ENCODE data around the gene ZNF658.
"Not testable (repeated sequence)": the region's sequence is repeated elsewhere in the genome, so short reads cannot be mapped to it uniquely, and the experiment has no call there.

ZNF658 gene

DNA sequence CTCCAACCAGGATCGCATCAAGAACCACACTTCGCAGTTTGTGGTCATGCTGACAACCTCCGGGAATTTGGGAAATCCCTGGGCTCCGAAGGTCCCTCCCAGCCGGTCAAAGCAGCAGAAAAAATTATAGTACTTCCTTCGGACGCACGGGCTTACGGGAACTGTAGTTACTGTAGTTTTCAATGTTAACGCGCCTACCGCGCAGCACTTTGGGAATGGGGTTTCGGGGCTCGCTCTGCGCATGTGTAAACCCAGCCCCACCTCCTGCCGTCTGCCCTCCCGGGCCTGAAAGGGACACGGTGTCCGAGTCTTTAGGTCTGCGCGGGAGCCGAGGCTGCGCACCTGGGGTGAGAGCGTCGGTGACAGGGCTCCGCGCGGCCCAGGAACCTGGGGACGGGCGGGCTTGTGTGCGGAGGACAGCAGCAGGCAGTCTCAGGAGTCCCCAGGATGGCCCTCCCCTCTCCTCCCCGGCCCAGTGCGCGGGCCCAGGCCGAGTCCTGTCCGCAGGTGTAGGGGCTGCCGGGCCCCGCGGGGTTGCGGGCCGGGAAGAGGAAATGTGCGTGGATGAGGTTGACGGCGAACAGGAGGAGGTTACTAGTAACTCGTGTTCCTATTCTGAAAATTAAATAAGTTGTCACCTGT lies at the start of gene ZNF658:
Gene ZNF658 (plus strand): TSS at position 236 of the 642 bp plus-strand sequence. CDS start 2,837 bp downstream, outside the sequence.
- not testable (repeated sequence) for H3K36me3 ChIP-seq (ENCODE audit: control insufficient read depth in 2 of 2, insufficient read depth in 2 of 2, low read length in 2 of 2); H3K9me3 ChIP-seq (ENCODE audit: control insufficient read depth in 2 of 2, low read length in 2 of 2); H3K27me3 ChIP-seq (ENCODE audit: control insufficient read depth in 1 of 2, insufficient read depth in 2 of 2, low read length in 2 of 2); H3K4me1 ChIP-seq (ENCODE audit: control insufficient read depth, insufficient read depth, low read length); H3K27ac ChIP-seq (ENCODE audit: low read length)
- Histone ChIP-seq H3K4me3 (ENCODE audit: low read length in 2 of 2) (peak within 1 kb of the TSS; percentile 63 to 67), H3K9ac (ENCODE audit: low read length in 2 of 2) (peak within 1 kb of the TSS; percentile 42 to 71)

GRCh38 chr9:66861732-66862131 lies 38.8 kb upstream of the ZNF658 start:
- not testable (repeated sequence) for H3K27me3 ChIP-seq (ENCODE audit: control insufficient read depth in 1 of 2, insufficient read depth in 2 of 2, low read length in 2 of 2); H3K27ac ChIP-seq (ENCODE audit: low read length); H3K4me1 ChIP-seq (ENCODE audit: control insufficient read depth, insufficient read depth, low read length); H3K4me3 ChIP-seq (ENCODE audit: low read length in 2 of 2); H3K36me3 ChIP-seq (ENCODE audit: control insufficient read depth in 2 of 2, insufficient read depth in 2 of 2, low read length in 2 of 2); H3K9ac ChIP-seq (ENCODE audit: low read length in 2 of 2); H3K9me3 ChIP-seq (ENCODE audit: control insufficient read depth in 2 of 2, low read length in 2 of 2)

DNA sequence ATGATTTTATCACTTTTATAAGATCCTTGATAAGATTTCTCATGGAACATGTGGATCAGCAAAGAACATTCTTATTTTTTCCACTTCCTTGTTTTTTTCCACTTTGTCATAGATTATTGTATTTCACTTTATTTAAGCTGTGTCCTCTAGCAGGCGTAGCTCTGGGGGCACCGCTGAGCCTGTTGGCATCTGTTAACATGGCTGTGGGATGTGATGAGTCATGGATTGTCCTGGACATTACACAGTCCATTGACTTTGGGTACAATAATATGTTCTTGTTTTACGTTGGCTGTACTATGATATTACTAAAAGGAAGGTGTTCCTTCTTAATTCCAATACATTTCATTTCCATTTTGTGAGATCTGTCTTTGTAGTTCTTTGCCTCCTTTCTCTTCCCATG lies 31.9 kb upstream of the ZNF658 start:
- not testable (repeated sequence) for H3K9ac ChIP-seq (ENCODE audit: low read length in 2 of 2); H3K9me3 ChIP-seq (ENCODE audit: control insufficient read depth in 2 of 2, low read length in 2 of 2); H3K27me3 ChIP-seq (ENCODE audit: control insufficient read depth in 1 of 2, insufficient read depth in 2 of 2, low read length in 2 of 2); H3K4me1 ChIP-seq (ENCODE audit: control insufficient read depth, insufficient read depth, low read length); H3K36me3 ChIP-seq (ENCODE audit: control insufficient read depth in 2 of 2, insufficient read depth in 2 of 2, low read length in 2 of 2); H3K4me3 ChIP-seq (ENCODE audit: low read length in 2 of 2); H3K27ac ChIP-seq (ENCODE audit: low read length)

- H3K4me1 ChIP-seq (ENCODE audit: control insufficient read depth, insufficient read depth, low read length); H3K4me3 ChIP-seq (ENCODE audit: low read length in 2 of 2); H3K9me3 ChIP-seq (ENCODE audit: control insufficient read depth in 2 of 2, low read length in 2 of 2); H3K9ac ChIP-seq (ENCODE audit: low read length in 2 of 2); H3K36me3 ChIP-seq (ENCODE audit: control insufficient read depth in 2 of 2, insufficient read depth in 2 of 2, low read length in 2 of 2); H3K27me3 ChIP-seq (ENCODE audit: control insufficient read depth in 1 of 2, insufficient read depth in 2 of 2, low read length in 2 of 2); H3K27ac ChIP-seq (ENCODE audit: low read length): not testable (repeated sequence)
These were observed 19.9 kb upstream of the ZNF658 start for GRCh38 chr9:66880605-66881004.

DNA sequence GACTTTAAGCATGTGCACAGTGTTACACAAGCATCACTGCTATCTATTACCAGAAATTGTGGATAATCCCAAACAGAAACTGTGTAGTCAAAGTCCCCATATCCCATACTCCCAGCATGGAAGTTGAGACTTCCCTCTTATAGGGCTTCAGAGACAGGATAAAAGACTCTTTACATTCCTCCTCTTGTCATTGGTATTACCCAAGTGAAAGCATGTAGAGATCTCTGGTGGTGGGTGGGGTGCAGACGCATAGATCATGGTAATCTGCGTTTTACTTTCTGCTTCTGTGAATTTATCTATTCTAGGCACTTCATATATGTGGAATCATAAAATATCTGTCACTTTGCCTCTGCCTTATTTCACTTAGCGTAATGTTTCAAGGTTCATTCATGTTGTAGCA lies 18.7 kb upstream of the ZNF658 start:
- not testable (repeated sequence) for H3K4me3 ChIP-seq (ENCODE audit: low read length in 2 of 2); H3K9me3 ChIP-seq (ENCODE audit: control insufficient read depth in 2 of 2, low read length in 2 of 2); H3K9ac ChIP-seq (ENCODE audit: low read length in 2 of 2); H3K27me3 ChIP-seq (ENCODE audit: control insufficient read depth in 1 of 2, insufficient read depth in 2 of 2, low read length in 2 of 2); H3K4me1 ChIP-seq (ENCODE audit: control insufficient read depth, insufficient read depth, low read length); H3K36me3 ChIP-seq (ENCODE audit: control insufficient read depth in 2 of 2, insufficient read depth in 2 of 2, low read length in 2 of 2); H3K27ac ChIP-seq (ENCODE audit: low read length)

DNA sequence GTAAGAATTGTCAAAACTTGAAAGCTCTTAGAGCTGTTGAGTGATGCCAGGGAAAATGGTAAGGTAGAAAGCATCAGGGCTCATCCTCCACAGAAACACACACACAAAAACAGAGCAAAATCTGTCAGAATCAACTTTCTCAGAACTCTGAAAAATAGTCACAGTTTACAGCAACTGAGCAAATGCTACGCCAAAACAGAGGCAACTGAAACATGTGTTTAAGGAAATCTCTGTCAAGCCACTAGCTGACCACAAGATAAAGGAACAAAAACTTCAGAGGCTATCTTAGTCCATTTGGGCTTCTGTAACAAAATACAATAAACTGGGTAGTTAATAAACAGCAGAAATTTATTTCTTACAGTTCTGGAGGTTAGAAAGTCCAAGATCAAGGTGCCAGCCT lies 10.2 kb upstream of the ZNF658 start:
- not testable (repeated sequence) for H3K4me1 ChIP-seq (ENCODE audit: control insufficient read depth, insufficient read depth, low read length); H3K9ac ChIP-seq (ENCODE audit: low read length in 2 of 2); H3K9me3 ChIP-seq (ENCODE audit: control insufficient read depth in 2 of 2, low read length in 2 of 2); H3K36me3 ChIP-seq (ENCODE audit: control insufficient read depth in 2 of 2, insufficient read depth in 2 of 2, low read length in 2 of 2); H3K27ac ChIP-seq (ENCODE audit: low read length); H3K4me3 ChIP-seq (ENCODE audit: low read length in 2 of 2); H3K27me3 ChIP-seq (ENCODE audit: control insufficient read depth in 1 of 2, insufficient read depth in 2 of 2, low read length in 2 of 2)

GRCh38 chr9:66901141-66901540 lies 616 bp downstream of the ZNF658 start:
- H3K36me3 ChIP-seq (ENCODE audit: control insufficient read depth in 2 of 2, insufficient read depth in 2 of 2, low read length in 2 of 2); H3K27me3 ChIP-seq (ENCODE audit: control insufficient read depth in 1 of 2, insufficient read depth in 2 of 2, low read length in 2 of 2); H3K9me3 ChIP-seq (ENCODE audit: control insufficient read depth in 2 of 2, low read length in 2 of 2); H3K27ac ChIP-seq (ENCODE audit: low read length); H3K4me1 ChIP-seq (ENCODE audit: control insufficient read depth, insufficient read depth, low read length): not testable (repeated sequence)
- Histone ChIP-seq H3K9ac (ENCODE audit: low read length in 2 of 2) (peak overlapping the region; percentile 42 to 71), H3K4me3 (ENCODE audit: low read length in 2 of 2) (peak overlapping the region; percentile 63 to 67)

DNA sequence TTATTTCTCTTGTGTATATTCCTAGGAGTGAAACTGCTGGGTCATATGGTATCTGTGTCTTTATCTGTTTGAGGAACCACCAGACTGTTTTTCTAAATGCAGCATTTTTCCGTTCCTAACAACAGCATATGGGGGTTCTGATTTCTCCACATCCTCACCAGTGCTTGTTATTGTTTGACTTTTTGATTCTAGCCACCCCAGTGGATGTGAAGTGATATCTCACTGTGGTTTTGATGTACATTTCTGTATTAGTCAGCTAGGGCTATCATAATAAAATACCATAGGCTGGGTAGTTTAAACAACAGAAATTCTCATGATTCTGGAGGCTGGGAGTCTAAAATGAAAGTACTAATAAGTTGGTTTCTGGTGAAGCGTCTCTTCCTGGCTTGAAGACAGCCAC lies 9.0 kb downstream of the ZNF658 start:
- not testable (repeated sequence) for H3K4me3 ChIP-seq (ENCODE audit: low read length in 2 of 2); H3K27me3 ChIP-seq (ENCODE audit: control insufficient read depth in 1 of 2, insufficient read depth in 2 of 2, low read length in 2 of 2); H3K9ac ChIP-seq (ENCODE audit: low read length in 2 of 2); H3K9me3 ChIP-seq (ENCODE audit: control insufficient read depth in 2 of 2, low read length in 2 of 2); H3K4me1 ChIP-seq (ENCODE audit: control insufficient read depth, insufficient read depth, low read length); H3K36me3 ChIP-seq (ENCODE audit: control insufficient read depth in 2 of 2, insufficient read depth in 2 of 2, low read length in 2 of 2); H3K27ac ChIP-seq (ENCODE audit: low read length)

DNA sequence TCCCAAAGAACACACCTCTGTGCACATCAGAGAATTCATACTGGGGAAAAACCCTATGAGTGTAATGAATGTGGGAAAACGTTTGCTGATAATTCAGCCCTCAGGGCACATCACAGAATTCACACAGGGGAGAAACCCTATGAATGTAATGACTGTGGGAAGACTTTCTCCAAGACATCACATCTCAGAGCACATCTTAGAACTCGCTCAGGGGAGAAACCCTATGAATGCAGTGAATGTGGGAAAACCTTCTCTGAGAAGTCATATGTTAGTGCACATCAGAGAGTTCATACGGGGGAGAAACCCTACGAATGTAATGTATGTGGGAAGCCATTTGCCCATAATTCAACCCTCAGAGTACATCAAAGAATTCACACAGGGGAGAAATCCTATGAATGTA lies 19.5 kb downstream of the ZNF658 start:
- not testable (repeated sequence) for H3K4me1 ChIP-seq (ENCODE audit: control insufficient read depth, insufficient read depth, low read length); H3K9ac ChIP-seq (ENCODE audit: low read length in 2 of 2); H3K27ac ChIP-seq (ENCODE audit: low read length); H3K9me3 ChIP-seq (ENCODE audit: control insufficient read depth in 2 of 2, low read length in 2 of 2); H3K4me3 ChIP-seq (ENCODE audit: low read length in 2 of 2); H3K27me3 ChIP-seq (ENCODE audit: control insufficient read depth in 1 of 2, insufficient read depth in 2 of 2, low read length in 2 of 2); H3K36me3 ChIP-seq (ENCODE audit: control insufficient read depth in 2 of 2, insufficient read depth in 2 of 2, low read length in 2 of 2)

- not testable (repeated sequence) for H3K9me3 ChIP-seq (ENCODE audit: control insufficient read depth in 2 of 2, low read length in 2 of 2); H3K4me3 ChIP-seq (ENCODE audit: low read length in 2 of 2); H3K4me1 ChIP-seq (ENCODE audit: control insufficient read depth, insufficient read depth, low read length); H3K36me3 ChIP-seq (ENCODE audit: control insufficient read depth in 2 of 2, insufficient read depth in 2 of 2, low read length in 2 of 2); H3K9ac ChIP-seq (ENCODE audit: low read length in 2 of 2); H3K27me3 ChIP-seq (ENCODE audit: control insufficient read depth in 1 of 2, insufficient read depth in 2 of 2, low read length in 2 of 2); H3K27ac ChIP-seq (ENCODE audit: low read length)
These were observed 35.8 kb downstream of the ZNF658 start for GRCh38 chr9:66936194-66936870.

- not testable (repeated sequence) for H3K27ac ChIP-seq (ENCODE audit: low read length); H3K4me3 ChIP-seq (ENCODE audit: low read length in 2 of 2); H3K9me3 ChIP-seq (ENCODE audit: control insufficient read depth in 2 of 2, low read length in 2 of 2); H3K27me3 ChIP-seq (ENCODE audit: control insufficient read depth in 1 of 2, insufficient read depth in 2 of 2, low read length in 2 of 2); H3K36me3 ChIP-seq (ENCODE audit: control insufficient read depth in 2 of 2, insufficient read depth in 2 of 2, low read length in 2 of 2); H3K9ac ChIP-seq (ENCODE audit: low read length in 2 of 2); H3K4me1 ChIP-seq (ENCODE audit: control insufficient read depth, insufficient read depth, low read length)
These were observed 37.1 kb downstream of the ZNF658 start for GRCh38 chr9:66937662-66938061.
